ENCODE measurements around the gene USP51.
"Not testable (repeated sequence)": the region's sequence is repeated elsewhere in the genome, so short reads cannot be mapped to it uniquely, and the experiment has no call there.

USP51 gene

DNA sequence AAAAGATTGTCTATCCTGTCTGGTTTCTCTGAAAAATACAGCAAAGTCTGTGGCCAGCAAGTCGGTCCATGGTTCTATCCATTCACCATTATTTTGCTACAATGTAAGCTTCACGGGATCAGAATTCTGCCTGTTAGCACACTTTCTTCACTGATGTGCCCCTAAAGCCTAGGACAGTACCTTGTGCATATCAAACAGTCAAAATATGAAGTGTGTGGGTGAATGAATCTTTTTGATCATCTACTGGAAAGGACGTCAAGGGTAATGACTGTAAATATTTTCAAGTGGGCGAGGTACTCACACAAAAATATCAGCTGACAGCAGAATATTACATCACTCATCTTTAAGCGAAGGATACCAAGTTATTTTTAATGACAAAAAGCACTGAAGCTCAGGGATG, 24.5 kb downstream of the USP51 start:
- not testable (repeated sequence) for DNase-seq (ENCODE audit: low read depth, low spot score)

GRCh38 chrX:55464050-55464449, 25.6 kb downstream of the USP51 start:
- not testable (repeated sequence) for DNase-seq (ENCODE audit: low read depth, low spot score)

DNA sequence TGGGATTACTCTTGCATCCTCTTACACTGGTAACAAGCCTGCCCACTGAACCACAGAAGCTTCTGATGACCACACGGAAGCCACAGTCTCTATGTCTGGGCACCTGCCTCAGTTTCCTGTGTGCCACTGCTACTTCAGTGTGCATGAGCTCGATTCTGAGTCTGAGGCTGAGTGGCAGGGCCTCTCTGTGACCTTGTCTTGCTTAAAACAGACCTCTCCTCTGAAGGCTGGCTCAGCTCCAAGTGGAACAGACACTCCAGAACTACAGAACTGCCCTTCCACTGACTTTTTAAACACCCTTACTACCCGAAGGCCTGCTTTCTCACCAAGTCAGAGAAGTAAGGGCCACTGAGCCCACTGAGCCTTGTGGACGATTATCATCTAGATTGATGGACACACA, 29.7 kb downstream of the USP51 start:
- not testable (repeated sequence) for DNase-seq (ENCODE audit: low read depth, low spot score)

- DNase-seq (ENCODE audit: low read depth, low spot score): not testable (repeated sequence)
Observed at GRCh38 chrX:55459426-55459825, 30.2 kb downstream of the USP51 start.

- DNase-seq (ENCODE audit: low read depth, low spot score): not testable (repeated sequence)
Observed at GRCh38 chrX:55455708-55456107, 33.9 kb downstream of the USP51 start.

DNA sequence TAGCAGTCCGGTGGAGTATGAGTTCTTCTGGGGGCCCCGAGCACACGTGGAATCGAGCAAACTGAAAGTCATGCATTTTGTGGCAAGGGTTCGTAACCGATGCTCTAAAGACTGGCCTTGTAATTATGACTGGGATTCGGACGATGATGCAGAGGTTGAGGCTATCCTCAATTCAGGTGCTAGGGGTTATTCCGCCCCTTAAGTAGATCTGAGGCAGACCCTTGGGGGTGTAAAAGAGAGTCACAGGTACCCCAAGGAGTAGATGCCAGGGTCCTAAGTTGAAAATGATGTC, 36.9 kb downstream of the USP51 start:
- no peak for DNase-seq (ENCODE audit: low read depth, low spot score)

- peak; percentile 75 for DNase-seq (ENCODE audit: low read depth, low spot score)
Observed at GRCh38 chrX:55451990-55452832, 37.4 kb downstream of the USP51 start, which contains the start of gene MAGEH1. MAGEH1 (plus strand) TSS chrX:55452127; CDS start chrX:55452375, 248 bp downstream.

- no peak for DNase-seq (ENCODE audit: low read depth, low spot score)
Observed at GRCh38 chrX:55451626-55451989, 38.0 kb downstream of the USP51 start.

DNA sequence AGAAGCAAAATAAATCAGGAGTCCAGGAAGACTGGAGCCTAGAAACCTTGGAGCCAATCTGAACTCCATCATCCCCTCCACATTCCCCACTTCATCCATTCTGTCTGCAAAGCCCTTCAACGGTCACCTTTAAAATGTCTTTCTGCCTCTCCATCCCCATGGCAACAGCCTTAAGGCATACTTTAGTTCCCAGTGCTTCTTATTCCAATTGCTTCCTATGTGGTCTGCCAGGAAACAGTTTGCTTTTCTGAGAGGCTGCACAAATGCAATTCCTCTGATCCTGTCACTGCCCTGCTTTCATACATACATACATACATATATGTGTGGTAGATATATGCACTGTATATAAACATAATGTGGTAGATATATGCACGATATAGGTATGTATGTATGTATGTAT, 38.5 kb downstream of the USP51 start:
- DNase-seq (ENCODE audit: low read depth, low spot score): no peak

DNA sequence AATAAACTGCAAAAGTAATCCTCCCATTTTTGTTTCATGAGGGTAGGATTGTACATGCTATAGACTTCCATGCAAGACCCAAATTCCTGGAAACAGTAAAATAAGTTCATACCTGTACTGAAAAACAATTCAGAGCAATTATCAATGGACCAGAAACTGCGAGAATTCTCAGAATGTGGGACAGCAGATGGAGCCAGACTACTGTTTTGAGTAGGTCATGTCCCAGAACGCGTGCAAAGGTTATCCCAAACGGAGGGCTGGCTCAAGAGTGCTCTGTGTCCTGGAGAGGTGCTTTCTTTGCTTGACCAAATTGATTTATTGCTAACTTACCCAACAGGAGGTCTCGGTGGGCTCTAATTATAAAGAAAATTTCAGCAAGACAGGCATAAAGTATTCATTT, 39.4 kb downstream of the USP51 start:
- DNase-seq (ENCODE audit: low read depth, low spot score): no peak

- DNase-seq (ENCODE audit: low read depth, low spot score): not testable (repeated sequence)
Observed at GRCh38 chrX:55443468-55443867, 46.2 kb downstream of the USP51 start.
